WTC11 (cell line): Measurements from ENCODE around the gene MRPS22. TPM values are rescaled to one million over a fixed set of nuclear protein-coding genes. Genes with fewer than 3 reads are reported as not detected.

Source experiments
- ATAC-seq: fragments of 200-7000 bp; cut with Tn5 transposase; 2 replicates; pipeline ENCODE4 v1.10.0; 2021; ENCODE audit warnings: mild to moderate bottlenecking, moderate library complexity
- CTCF ChIA-PET: fragments of 300-600 bp; sonication (Branson Sonifier 250); formaldehyde crosslinking; loops from one replicate; lab custom pipeline; 2021; ENCODE audit warnings: antibody characterized with exemption; lab: Charles Lee
- POLR2A ChIA-PET: fragments of 350-600 bp; sonication (Branson Sonifier 250); formaldehyde crosslinking; loops from one replicate; lab custom pipeline; 2021; ENCODE audit warnings: antibody characterized with exemption; lab: Charles Lee
- DNase-seq: peaks from one replicate; pipeline ENCODE4 v3.0.0; 2021; ENCODE audit warnings: low spot score
- H3K27ac Mint-ChIP-seq: 2 replicates; pipeline ENCODE4 v1.8.0; 2021; ENCODE audit warnings: mixed read lengths
- H3K27me3 Mint-ChIP-seq: 2 replicates; pipeline ENCODE4 v1.8.0; 2021; ENCODE audit warnings: low read depth, mild to moderate bottlenecking, moderate library complexity, mixed read lengths
- H3K36me3 Mint-ChIP-seq: 2 replicates; pipeline ENCODE4 v1.8.0; 2021; ENCODE audit warnings: mixed read lengths
- H3K4me1 Mint-ChIP-seq: 2 replicates; pipeline ENCODE4 v1.8.0; 2022; ENCODE audit warnings: mixed read lengths
- H3K4me3 Mint-ChIP-seq: 2 replicates; pipeline ENCODE4 v1.8.0; 2021; ENCODE audit warnings: mild to moderate bottlenecking, moderate library complexity, mixed read lengths
- H3K9me3 Mint-ChIP-seq: 2 replicates; pipeline ENCODE4 v1.8.0; 2021; ENCODE audit warnings: mixed read lengths
- ATF2 ChIP-seq: sonication (generic); formaldehyde crosslinking; IDR thresholded peaks from 2 replicates; pipeline ENCODE4 v1.8.1; 2022; ENCODE audit warnings: low read depth, missing genetic modification reagents, borderline replicate concordance
- E2F4 ChIP-seq: sonication (generic); formaldehyde crosslinking; IDR thresholded peaks from 2 replicates; pipeline ENCODE4 v1.8.1; 2022; ENCODE audit warnings: low read depth, mild to moderate bottlenecking, moderate library complexity, missing genetic modification reagents, borderline replicate concordance
- FOXJ3 ChIP-seq: sonication (generic); formaldehyde crosslinking; IDR thresholded peaks from 2 replicates; pipeline ENCODE4 v1.9.0; 2021; ENCODE audit warnings: missing genetic modification reagents, mild to moderate bottlenecking, borderline replicate concordance
- GABPB1 ChIP-seq: sonication (generic); formaldehyde crosslinking; IDR thresholded peaks from 2 replicates; pipeline ENCODE4 v1.8.1; 2023; ENCODE audit warnings: mild to moderate bottlenecking, missing genetic modification reagents
- HMGA2 ChIP-seq: fragments of 250-450 bp; sonication (Bioruptor Pico); IDR thresholded peaks from 2 replicates; pipeline ENCODE4 v1.4.0; 2021; ENCODE audit warnings: mild to moderate bottlenecking, moderate library complexity
- KAT7 ChIP-seq: sonication (generic); formaldehyde crosslinking; IDR thresholded peaks from 2 replicates; pipeline ENCODE4 v1.8.1; 2023; ENCODE audit warnings: missing genetic modification reagents, mild to moderate bottlenecking, borderline replicate concordance
- MXD4 ChIP-seq: fragments of 250-450 bp; sonication (Bioruptor Pico); IDR thresholded peaks from 2 replicates; pipeline ENCODE4 v1.8.0; 2021; ENCODE audit warnings: mild to moderate bottlenecking, moderate library complexity, borderline replicate concordance
- NFE2L1 ChIP-seq: sonication (generic); formaldehyde crosslinking; IDR thresholded peaks from 2 replicates; pipeline ENCODE4 v1.8.1; 2023; ENCODE audit warnings: missing genetic modification reagents
- NFYB ChIP-seq: sonication (generic); formaldehyde crosslinking; conservative IDR thresholded peaks from 2 replicates; pipeline ENCODE4 v1.8.0; 2022; ENCODE audit warnings: low read depth, missing genetic modification reagents
- OVOL2 ChIP-seq: fragments of 250-450 bp; sonication (Bioruptor Pico); IDR thresholded peaks from 2 replicates; pipeline ENCODE4 v1.9.0; 2021; ENCODE audit warnings: mild to moderate bottlenecking, borderline replicate concordance
- RELA ChIP-seq: sonication (generic); formaldehyde crosslinking; IDR thresholded peaks from 2 replicates; pipeline ENCODE4 v1.8.1; 2022; ENCODE audit warnings: missing genetic modification reagents, mild to moderate bottlenecking, borderline replicate concordance
- SMAD4 ChIP-seq: sonication (generic); formaldehyde crosslinking; IDR thresholded peaks from 2 replicates; pipeline ENCODE4 v1.8.0; 2022; ENCODE audit warnings: mild to moderate bottlenecking, missing genetic modification reagents
- TEAD1 ChIP-seq: sonication (generic); formaldehyde crosslinking; IDR thresholded peaks from 2 replicates; pipeline ENCODE4 v1.8.0; 2022; ENCODE audit warnings: mild to moderate bottlenecking, missing genetic modification reagents
- ZNF232 ChIP-seq: sonication (generic); formaldehyde crosslinking; IDR thresholded peaks from 2 replicates; pipeline ENCODE4 v1.8.0; 2022; ENCODE audit warnings: mild to moderate bottlenecking, missing genetic modification reagents
- ZNF396 ChIP-seq: fragments of 250-450 bp; sonication (Bioruptor Pico); IDR thresholded peaks from 2 replicates; pipeline ENCODE4 v1.8.0; 2021; ENCODE audit warnings: mild to moderate bottlenecking, moderate library complexity, borderline replicate concordance
- ZNF423 ChIP-seq: fragments of 250-450 bp; sonication (Bioruptor Pico); IDR thresholded peaks from 2 replicates; pipeline ENCODE4 v2.1.2; 2022; ENCODE audit warnings: mild to moderate bottlenecking, moderate library complexity
- ZSCAN18 ChIP-seq: fragments of 250-450 bp; sonication (Bioruptor Pico); IDR thresholded peaks from 2 replicates; pipeline ENCODE4 v2.1.2; 2022; ENCODE audit warnings: mild to moderate bottlenecking, moderate library complexity
- total RNA-seq: library from RNA; stranded (reverse); gene quantifications from 3 replicates; pipeline ENCODE4 v1.2.3, GENCODE V29; 2021
- TF ChIP-seq, protein P1 (sequence below): fragments of 250-450 bp; sonication (Bioruptor Pico); IDR thresholded peaks from 2 replicates; pipeline ENCODE4 v1.8.0; 2021; ENCODE audit warnings: mild to moderate bottlenecking

The MRPS22 gene
- total RNA-seq, 1 experiment from 2014 or later: 44.6 TPM

- no peak for DNase-seq
- H3K4me3 Mint-ChIP-seq: no peak overlapping the region
- H3K27ac Mint-ChIP-seq: no peak overlapping the region
- H3K4me1 Mint-ChIP-seq: peaks cover 11% of the 10 kb centered on the region
- ChIA-PET CTCF (interaction anchor here (0.8 to 6.4 kb wide), 16 partner anchors 9 to 403 kb away, joined by 5 to 62 read pairs (median 8); no protein-coding TSS in a partner anchor), POLR2A (no interaction called here)
- no peak for ATAC-seq
- no peaks in the 10 kb centered on the region for H3K9me3 Mint-ChIP-seq
- TF ChIP-seq OVOL2 (CRISPR knock-in tag) (no peak), ZNF423 (CRISPR knock-in tag) (no peak), NFYB (CRISPR knock-in tag) (no peak), E2F4 (CRISPR knock-in tag) (no peak), SMAD4 (no peak), NFE2L1 (no peak), KAT7 (CRISPR knock-in tag) (no peak), FOXJ3 (CRISPR knock-in tag) (no peak)
- no peaks in the 10 kb centered on the region for H3K36me3 Mint-ChIP-seq
- peaks cover 6% of the 10 kb centered on the region for H3K27me3 Mint-ChIP-seq
These were observed 25.0 kb upstream of the MRPS22 start for GRCh38 chr3:139318826-139319225.

- H3K4me3 Mint-ChIP-seq: no peak overlapping the region
- no peaks in the 10 kb centered on the region for H3K36me3 Mint-ChIP-seq
- ATAC-seq (peak; percentile 98), DNase-seq (peak; percentile 83)
- CTCF ChIA-PET: interaction anchor here (0.7 to 6.4 kb wide), 43 partner anchors 9 to 404 kb away, joined by 3 to 62 read pairs (median 5); partner anchors contain the start of gene COPB2
- no peak for TF ChIP-seq ATF2 (CRISPR knock-in tag)
- no peak for TF ChIP-seq ZNF232 (CRISPR knock-in tag)
- no peak for TF ChIP-seq GABPB1 (CRISPR knock-in tag)
- TF ChIP-seq, protein P1, sequence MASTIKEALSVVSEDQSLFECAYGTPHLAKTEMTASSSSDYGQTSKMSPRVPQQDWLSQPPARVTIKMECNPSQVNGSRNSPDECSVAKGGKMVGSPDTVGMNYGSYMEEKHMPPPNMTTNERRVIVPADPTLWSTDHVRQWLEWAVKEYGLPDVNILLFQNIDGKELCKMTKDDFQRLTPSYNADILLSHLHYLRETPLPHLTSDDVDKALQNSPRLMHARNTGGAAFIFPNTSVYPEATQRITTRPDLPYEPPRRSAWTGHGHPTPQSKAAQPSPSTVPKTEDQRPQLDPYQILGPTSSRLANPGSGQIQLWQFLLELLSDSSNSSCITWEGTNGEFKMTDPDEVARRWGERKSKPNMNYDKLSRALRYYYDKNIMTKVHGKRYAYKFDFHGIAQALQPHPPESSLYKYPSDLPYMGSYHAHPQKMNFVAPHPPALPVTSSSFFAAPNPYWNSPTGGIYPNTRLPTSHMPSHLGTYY (CRISPR knock-in tag): no peak
- TF ChIP-seq HMGA2 (CRISPR knock-in tag): no peak
- no peak for TF ChIP-seq MXD4 (CRISPR knock-in tag)
- TF ChIP-seq TEAD1 (CRISPR knock-in tag): no peak
- TF ChIP-seq ZSCAN18 (CRISPR knock-in tag): no peak
- no peak for TF ChIP-seq ZNF396 (CRISPR knock-in tag)
- no peak for TF ChIP-seq RELA
- H3K9me3 Mint-ChIP-seq: no peaks in the 10 kb centered on the region
- peaks cover 10% of the 10 kb centered on the region for H3K4me1 Mint-ChIP-seq
- H3K27ac Mint-ChIP-seq: no peak overlapping the region
- peaks cover 6% of the 10 kb centered on the region for H3K27me3 Mint-ChIP-seq
- POLR2A ChIA-PET: no interaction called here
These were observed 24.1 kb upstream of the MRPS22 start for GRCh38 chr3:139319428-139320402.
